Activated naive CD8-positive, alpha-beta T cell (primary cell): ENCODE measurements around the gene MAP3K12.
"Not testable (repeated sequence)": the region's sequence is repeated elsewhere in the genome, so short reads cannot be mapped to it uniquely, and the experiment has no call there.

Experiments used
- H3K27ac Mint-ChIP-seq: one replicate; pipeline ENCODE4 v1.8.0; 2021; ENCODE audit warnings: mixed read lengths
- H3K27me3 Mint-ChIP-seq: one replicate; pipeline ENCODE4 v1.8.0; 2021; ENCODE audit warnings: mixed read lengths
- H3K36me3 Mint-ChIP-seq: one replicate; pipeline ENCODE4 v1.8.0; 2021; ENCODE audit warnings: mixed read lengths
- H3K4me1 Mint-ChIP-seq: one replicate; pipeline ENCODE4 v1.8.0; 2021; ENCODE audit warnings: low read depth, mixed read lengths
- H3K4me3 Mint-ChIP-seq: one replicate; pipeline ENCODE4 v1.8.0; 2021; ENCODE audit warnings: mild to moderate bottlenecking, mixed read lengths
- H3K9me3 Mint-ChIP-seq: one replicate; pipeline ENCODE4 v1.8.0; 2021; ENCODE audit warnings: low read depth, mixed read lengths

Gene MAP3K12

GRCh38 chr12:53499266-53500141, at the start of gene MAP3K12:
Gene MAP3K12, minus strand, starts transcription at chr12:53499458. Its CDS starts 12,067 bp downstream, at chr12:53487391.
- Mint-ChIP-seq H3K4me3 (peak within 1 kb of the TSS; percentile 96), H3K27ac (peak within 1 kb of the TSS; percentile 97), H3K27me3 (no peaks in the 10 kb centered on the region), H3K4me1 (peaks cover 34% of the 10 kb centered on the region), H3K36me3 (no peaks in the 10 kb centered on the region), H3K9me3 (no peaks in the 10 kb centered on the region)

- not testable (repeated sequence) for H3K4me3 Mint-ChIP-seq
Observed at GRCh38 chr12:53548354-53548753, 49.1 kb upstream of the MAP3K12 start.

GRCh38 chr12:53543539-53543938, 44.3 kb upstream of the MAP3K12 start:
- no peaks in the 10 kb centered on the region for H3K27me3 Mint-ChIP-seq
- H3K4me1 Mint-ChIP-seq = peaks cover 13% of the 10 kb centered on the region
- no peaks in the 10 kb centered on the region for H3K36me3 Mint-ChIP-seq
- H3K27ac Mint-ChIP-seq = peak overlapping the region; percentile 9
- no peaks in the 10 kb centered on the region for H3K9me3 Mint-ChIP-seq
- no peak overlapping the region for H3K4me3 Mint-ChIP-seq

More at GRCh38 chr12:53548354-53548753, 49.1 kb upstream of the MAP3K12 start:
- H3K27ac Mint-ChIP-seq, H3K27me3 Mint-ChIP-seq, H3K36me3 Mint-ChIP-seq, H3K9me3 Mint-ChIP-seq: not testable (repeated sequence)
- H3K4me1 Mint-ChIP-seq = peaks cover 26% of the 10 kb centered on the region

GRCh38 chr12:53539526-53539925, 40.3 kb upstream of the MAP3K12 start:
- Mint-ChIP-seq H3K27ac (no peak overlapping the region), H3K4me1 (peaks cover 11% of the 10 kb centered on the region), H3K27me3 (no peaks in the 10 kb centered on the region), H3K9me3 (no peaks in the 10 kb centered on the region), H3K36me3 (peaks cover under 1% of the 10 kb centered on the region), H3K4me3 (no peak overlapping the region)

GRCh38 chr12:53538209-53538689, 39.0 kb upstream of the MAP3K12 start:
- Mint-ChIP-seq H3K4me3 (no peak overlapping the region), H3K9me3 (no peaks in the 10 kb centered on the region), H3K27me3 (no peaks in the 10 kb centered on the region), H3K4me1 (peaks cover under 1% of the 10 kb centered on the region), H3K27ac (no peak overlapping the region), H3K36me3 (peaks cover 3% of the 10 kb centered on the region)

GRCh38 chr12:53536962-53537361, 37.7 kb upstream of the MAP3K12 start:
- no peak overlapping the region for H3K27ac Mint-ChIP-seq
- H3K9me3 Mint-ChIP-seq = no peaks in the 10 kb centered on the region
- peaks cover 7% of the 10 kb centered on the region for H3K36me3 Mint-ChIP-seq

GRCh38 chr12:53533471-53533870, 34.2 kb upstream of the MAP3K12 start:
- Mint-ChIP-seq H3K27ac (no peak overlapping the region), H3K4me1 (no peaks in the 10 kb centered on the region), H3K27me3 (no peaks in the 10 kb centered on the region), H3K4me3 (no peak overlapping the region), H3K9me3 (no peaks in the 10 kb centered on the region), H3K36me3 (peaks cover 9% of the 10 kb centered on the region)

More at GRCh38 chr12:53536962-53537361, 37.7 kb upstream of the MAP3K12 start:
- Mint-ChIP-seq H3K4me1 (no peaks in the 10 kb centered on the region), H3K4me3 (no peak overlapping the region), H3K27me3 (no peaks in the 10 kb centered on the region)

GRCh38 chr12:53532524-53533445, 33.5 kb upstream of the MAP3K12 start:
- Mint-ChIP-seq H3K9me3 (no peaks in the 10 kb centered on the region), H3K27me3 (no peaks in the 10 kb centered on the region), H3K36me3 (peaks cover 9% of the 10 kb centered on the region), H3K4me1 (no peaks in the 10 kb centered on the region), H3K4me3 (no peak overlapping the region), H3K27ac (no peak overlapping the region)

- Mint-ChIP-seq H3K9me3 (no peaks in the 10 kb centered on the region), H3K36me3 (peaks cover 9% of the 10 kb centered on the region), H3K27me3 (no peaks in the 10 kb centered on the region), H3K4me3 (no peak overlapping the region), H3K4me1 (no peaks in the 10 kb centered on the region), H3K27ac (no peak overlapping the region)
Observed at GRCh38 chr12:53532021-53532420, 32.8 kb upstream of the MAP3K12 start.

- H3K4me3 Mint-ChIP-seq = no peak overlapping the region
- no peak overlapping the region for H3K27ac Mint-ChIP-seq
- peaks cover 9% of the 10 kb centered on the region for H3K36me3 Mint-ChIP-seq
- H3K4me1 Mint-ChIP-seq = no peaks in the 10 kb centered on the region
- no peaks in the 10 kb centered on the region for H3K9me3 Mint-ChIP-seq
- no peaks in the 10 kb centered on the region for H3K27me3 Mint-ChIP-seq
Observed at GRCh38 chr12:53530920-53531319, 31.7 kb upstream of the MAP3K12 start.

GRCh38 chr12:53530061-53530460, 30.8 kb upstream of the MAP3K12 start:
- no peak overlapping the region for H3K4me3 Mint-ChIP-seq
- H3K9me3 Mint-ChIP-seq = no peaks in the 10 kb centered on the region
- H3K27ac Mint-ChIP-seq = no peak overlapping the region
- no peaks in the 10 kb centered on the region for H3K4me1 Mint-ChIP-seq
- peaks cover 9% of the 10 kb centered on the region for H3K36me3 Mint-ChIP-seq
- no peaks in the 10 kb centered on the region for H3K27me3 Mint-ChIP-seq

GRCh38 chr12:53524476-53524875, 25.2 kb upstream of the MAP3K12 start:
- no peak overlapping the region for H3K4me3 Mint-ChIP-seq
- no peak overlapping the region for H3K27ac Mint-ChIP-seq
- no peaks in the 10 kb centered on the region for H3K27me3 Mint-ChIP-seq
- peaks cover 2% of the 10 kb centered on the region for H3K4me1 Mint-ChIP-seq
- H3K36me3 Mint-ChIP-seq = peaks cover 9% of the 10 kb centered on the region
- no peaks in the 10 kb centered on the region for H3K9me3 Mint-ChIP-seq

GRCh38 chr12:53523131-53523530, 23.9 kb upstream of the MAP3K12 start:
- Mint-ChIP-seq H3K9me3 (no peaks in the 10 kb centered on the region), H3K36me3 (peaks cover 9% of the 10 kb centered on the region)

GRCh38 chr12:53518381-53518780, 19.1 kb upstream of the MAP3K12 start:
- Mint-ChIP-seq H3K36me3 (peaks cover 9% of the 10 kb centered on the region), H3K4me3 (no peak overlapping the region), H3K27me3 (no peaks in the 10 kb centered on the region), H3K27ac (no peak overlapping the region), H3K4me1 (peaks cover 2% of the 10 kb centered on the region), H3K9me3 (no peaks in the 10 kb centered on the region)

More at GRCh38 chr12:53523131-53523530, 23.9 kb upstream of the MAP3K12 start:
- Mint-ChIP-seq H3K27me3 (no peaks in the 10 kb centered on the region), H3K4me1 (peaks cover 2% of the 10 kb centered on the region), H3K27ac (no peak overlapping the region), H3K4me3 (no peak overlapping the region)
